ENCODE data around the gene SMPD4. TPM values are rescaled to one million over a fixed set of nuclear protein-coding genes. Genes with fewer than 3 reads are reported as not detected.
"Not testable (repeated sequence)": the region's sequence is repeated elsewhere in the genome, so short reads cannot be mapped to it uniquely, and the experiment has no call there.

Gene SMPD4
- total and polyA plus RNA-seq, 2 donors (not counting 1 experiment from before 2014, with no cell fraction given), result 11.2 to 22.3 TPM

DNA sequence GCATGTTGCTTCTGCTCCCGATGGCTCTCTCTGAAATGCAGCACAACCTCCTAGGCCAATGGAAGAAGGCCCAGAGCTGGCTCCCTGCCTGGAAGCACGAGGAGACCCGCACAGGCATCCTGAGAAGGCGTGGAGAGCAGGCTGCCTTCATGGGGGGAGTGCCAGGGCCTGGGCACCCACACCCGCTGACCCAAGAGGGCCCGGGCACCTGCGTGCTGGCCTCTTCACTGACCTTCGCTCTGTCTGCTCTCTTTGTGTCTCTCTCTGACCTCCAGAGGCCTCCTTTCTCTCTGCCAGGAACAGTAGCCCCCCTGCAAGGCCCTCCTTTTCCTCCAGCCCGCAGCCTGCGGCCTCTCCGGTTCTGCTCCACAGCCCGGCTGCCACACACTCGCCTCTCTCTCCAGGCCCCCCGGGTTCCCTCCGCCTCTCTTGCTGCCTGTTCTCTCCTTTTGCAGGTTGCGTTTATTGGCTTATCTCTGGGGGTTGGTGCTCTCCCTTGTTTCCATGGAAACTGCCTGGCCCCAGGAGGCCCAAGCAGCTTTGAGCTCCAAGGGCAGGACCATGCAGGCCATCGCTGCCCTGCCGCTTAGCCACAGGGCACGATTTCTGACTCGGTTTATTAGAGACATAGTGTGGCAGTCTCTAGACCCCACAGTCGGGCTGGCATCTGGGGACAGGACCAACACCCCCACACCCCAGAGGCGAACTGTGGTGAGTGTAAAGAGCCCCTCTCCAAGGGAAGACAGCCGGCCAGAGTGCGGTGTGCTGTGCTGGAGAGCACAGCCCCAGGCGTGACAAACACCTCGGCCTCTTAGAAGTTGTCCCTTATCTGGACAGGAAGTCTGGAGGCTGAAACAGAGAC lies 2.3 kb upstream of the SMPD4 start:
- H3K79me2 ChIP-seq (ENCODE audit: control insufficient read depth, insufficient read depth, low read length), result peaks cover 46% of the 10 kb centered on the region
- H3K4me2 ChIP-seq (ENCODE audit: extremely low read depth, insufficient read depth, low read length), result peak overlapping the region; percentile 83
- peaks cover 2% of the 10 kb centered on the region for H3K4me1 ChIP-seq (ENCODE audit: control insufficient read depth, extremely low read depth, insufficient read depth, low read length)
- H3K4me3 ChIP-seq (replicated peaks in 1 of 4; ENCODE audit: control extremely low read depth in 1 of 4, insufficient read depth in 1 of 4, low read depth in 3 of 4, low read length in 4 of 4), result peak overlapping the region; percentile 21 to 88 (median 60)
- no peaks in the 10 kb centered on the region for H4K20me1 ChIP-seq (ENCODE audit: control insufficient read depth, extremely low read depth, insufficient read depth, low read length)
- peak overlapping the region; percentile 61 for H3K27ac ChIP-seq (ENCODE audit: insufficient read depth, low read length)
- TF ChIP-seq, protein P1, sequence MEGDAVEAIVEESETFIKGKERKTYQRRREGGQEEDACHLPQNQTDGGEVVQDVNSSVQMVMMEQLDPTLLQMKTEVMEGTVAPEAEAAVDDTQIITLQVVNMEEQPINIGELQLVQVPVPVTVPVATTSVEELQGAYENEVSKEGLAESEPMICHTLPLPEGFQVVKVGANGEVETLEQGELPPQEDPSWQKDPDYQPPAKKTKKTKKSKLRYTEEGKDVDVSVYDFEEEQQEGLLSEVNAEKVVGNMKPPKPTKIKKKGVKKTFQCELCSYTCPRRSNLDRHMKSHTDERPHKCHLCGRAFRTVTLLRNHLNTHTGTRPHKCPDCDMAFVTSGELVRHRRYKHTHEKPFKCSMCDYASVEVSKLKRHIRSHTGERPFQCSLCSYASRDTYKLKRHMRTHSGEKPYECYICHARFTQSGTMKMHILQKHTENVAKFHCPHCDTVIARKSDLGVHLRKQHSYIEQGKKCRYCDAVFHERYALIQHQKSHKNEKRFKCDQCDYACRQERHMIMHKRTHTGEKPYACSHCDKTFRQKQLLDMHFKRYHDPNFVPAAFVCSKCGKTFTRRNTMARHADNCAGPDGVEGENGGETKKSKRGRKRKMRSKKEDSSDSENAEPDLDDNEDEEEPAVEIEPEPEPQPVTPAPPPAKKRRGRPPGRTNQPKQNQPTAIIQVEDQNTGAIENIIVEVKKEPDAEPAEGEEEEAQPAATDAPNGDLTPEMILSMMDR (conservative IDR thresholded peaks at IDR 0.05 in 1 of 2, IDR thresholded peaks at IDR 0.05 in 1 of 2; ENCODE audit: low read depth in 1 of 2, low read length in 2 of 2), result no peak
- TF ChIP-seq EZH2 (IDR thresholded peaks at IDR 0.05; ENCODE audit: low read length, missing control alignments), result no peak
- no peaks in the 10 kb centered on the region for H3K9me3 ChIP-seq (ENCODE audit: control insufficient read depth, insufficient read depth, low read depth, low read length)
- no peak overlapping the region for H2AFZ ChIP-seq (ENCODE audit: low read length)
- peaks cover 6% of the 10 kb centered on the region for H3K36me3 ChIP-seq (ENCODE audit: control insufficient read depth, insufficient read depth, low read length)
- no peak overlapping the region for H3K9ac ChIP-seq (ENCODE audit: insufficient read depth, low read length)
- peak; percentile 33 to 39 for DNase-seq (ENCODE audit: low read depth in 2 of 2)
- H3K27me3 ChIP-seq (ENCODE audit: control insufficient read depth, insufficient read depth, low read length), result no peaks in the 10 kb centered on the region

DNA sequence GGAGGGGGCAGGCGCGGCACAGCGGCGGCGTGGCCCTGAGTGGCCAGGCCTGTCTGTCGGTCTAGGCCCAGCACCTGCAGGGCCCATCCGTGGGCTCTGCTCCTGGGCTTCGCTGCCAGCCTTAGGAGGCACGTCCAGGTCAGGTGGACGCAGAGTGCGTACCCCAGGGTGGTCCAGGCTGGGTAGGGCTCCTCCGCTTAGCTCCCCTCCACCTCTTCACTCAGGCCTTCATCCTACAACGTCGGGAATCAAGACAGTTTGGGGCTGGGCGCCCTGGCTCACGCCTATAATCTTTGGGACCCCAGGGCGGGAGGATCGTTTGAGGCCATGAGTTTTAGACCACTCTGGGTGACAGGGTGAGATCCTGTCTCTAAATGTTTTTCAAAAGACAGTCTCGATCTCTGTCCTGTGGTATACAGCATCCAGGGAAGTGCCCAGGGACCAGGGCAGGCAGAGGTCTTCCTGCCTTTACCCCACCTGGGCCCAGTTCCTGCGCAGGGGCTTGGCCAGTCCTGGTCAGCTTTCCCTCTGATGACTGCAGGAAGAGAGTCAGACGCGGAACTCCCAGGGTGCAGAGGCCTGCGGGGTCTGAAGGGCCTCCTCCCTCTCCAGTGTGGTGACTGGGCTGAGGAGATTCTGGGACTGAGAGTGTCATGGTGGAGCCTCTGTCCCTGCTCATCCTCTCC lies 1.6 kb upstream of the SMPD4 start:
- peak overlapping the region; percentile 57 to 88 (median 62) for H3K4me3 ChIP-seq (replicated peaks in 1 of 4; ENCODE audit: control extremely low read depth in 1 of 4, insufficient read depth in 1 of 4, low read depth in 3 of 4, low read length in 4 of 4)
- DNase-seq (ENCODE audit: low read depth in 2 of 2), result peak; percentile 13 to 20
- H2AFZ ChIP-seq (ENCODE audit: low read length), result peak overlapping the region; percentile 31

DNA sequence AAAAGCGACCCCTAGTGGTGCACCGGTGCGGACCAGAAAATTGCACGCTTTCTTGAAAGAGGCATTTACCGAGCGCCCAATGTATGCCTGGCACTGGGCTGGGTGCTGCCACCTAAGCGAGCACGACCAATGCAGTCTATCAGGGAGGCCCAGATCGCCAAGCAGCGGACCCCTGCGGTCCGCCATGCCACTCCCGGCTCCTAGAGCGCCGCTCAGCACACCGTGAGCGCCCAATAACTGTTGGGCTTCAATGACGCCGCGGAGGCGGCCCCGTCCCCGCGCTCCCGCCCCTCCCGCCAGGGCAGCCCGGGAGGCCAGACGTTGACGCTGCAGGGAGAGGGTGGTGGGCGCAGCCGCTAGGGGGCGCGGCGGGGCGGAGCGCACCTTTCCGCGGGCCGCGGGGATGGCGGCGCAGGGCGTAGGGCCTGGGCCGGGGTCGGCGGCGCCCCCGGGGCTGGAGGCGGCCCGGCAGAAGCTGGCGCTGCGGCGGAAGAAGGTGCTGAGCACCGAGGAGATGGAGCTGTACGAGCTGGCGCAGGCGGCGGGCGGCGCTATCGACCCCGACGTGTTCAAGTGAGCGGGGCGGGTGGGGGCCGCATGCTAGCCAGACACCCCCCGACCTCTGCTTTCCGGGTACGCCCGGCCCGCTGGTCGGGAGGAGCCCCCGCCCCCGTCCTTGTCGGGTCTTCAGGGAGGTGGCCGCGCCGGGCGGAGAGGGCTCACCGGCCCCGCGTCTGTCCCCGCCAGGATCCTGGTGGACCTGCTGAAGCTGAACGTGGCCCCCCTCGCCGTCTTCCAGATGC lies 679 bp upstream of the SMPD4 start, which contains the start of gene MZT2B:
Gene MZT2B, plus strand, starts transcription at position 383 of the 803 bp plus-strand sequence. Its CDS starts 21 bp downstream, at position 404.
- Histone ChIP-seq H3K79me2 (ENCODE audit: control insufficient read depth, insufficient read depth, low read length) (peaks cover 59% of the 10 kb centered on the region), H2AFZ (ENCODE audit: low read length) (peak within 1 kb of the TSS; percentile 81), H3K9ac (ENCODE audit: insufficient read depth, low read length) (peak within 1 kb of the TSS; percentile 89), H3K4me2 (ENCODE audit: extremely low read depth, insufficient read depth, low read length) (peak within 1 kb of the TSS; percentile 84), H3K27ac (ENCODE audit: insufficient read depth, low read length) (peak within 1 kb of the TSS; percentile 90), H3K4me3 (replicated peaks in 1 of 4; ENCODE audit: control extremely low read depth in 1 of 4, insufficient read depth in 1 of 4, low read depth in 3 of 4, low read length in 4 of 4) (peak within 1 kb of the TSS; percentile 81 to 97 (median 89))
- H3K4me1 ChIP-seq (ENCODE audit: control insufficient read depth, extremely low read depth, insufficient read depth, low read length); H3K9me3 ChIP-seq (ENCODE audit: control insufficient read depth, insufficient read depth, low read depth, low read length); H3K36me3 ChIP-seq (ENCODE audit: control insufficient read depth, insufficient read depth, low read length); H4K20me1 ChIP-seq (ENCODE audit: control insufficient read depth, extremely low read depth, insufficient read depth, low read length); H3K27me3 ChIP-seq (ENCODE audit: control insufficient read depth, insufficient read depth, low read length): not testable (repeated sequence)
- peak; percentile 77 to 82 for DNase-seq (ENCODE audit: low read depth in 2 of 2)
- TF ChIP-seq, protein P1 (conservative IDR thresholded peaks at IDR 0.05 in 1 of 2, IDR thresholded peaks at IDR 0.05 in 1 of 2; ENCODE audit: low read depth in 1 of 2, low read length in 2 of 2), result peak; percentile 42 to 48

More for the DNA sequence above, 1.6 kb upstream of the SMPD4 start:
- H3K36me3 ChIP-seq (ENCODE audit: control insufficient read depth, insufficient read depth, low read length); H3K4me1 ChIP-seq (ENCODE audit: control insufficient read depth, extremely low read depth, insufficient read depth, low read length); H3K9me3 ChIP-seq (ENCODE audit: control insufficient read depth, insufficient read depth, low read depth, low read length); H3K27me3 ChIP-seq (ENCODE audit: control insufficient read depth, insufficient read depth, low read length); H4K20me1 ChIP-seq (ENCODE audit: control insufficient read depth, extremely low read depth, insufficient read depth, low read length): not testable (repeated sequence)
- Histone ChIP-seq H3K79me2 (ENCODE audit: control insufficient read depth, insufficient read depth, low read length) (peaks cover 50% of the 10 kb centered on the region), H3K27ac (ENCODE audit: insufficient read depth, low read length) (peak overlapping the region; percentile 61), H3K4me2 (ENCODE audit: extremely low read depth, insufficient read depth, low read length) (peak overlapping the region; percentile 83), H3K9ac (ENCODE audit: insufficient read depth, low read length) (peak overlapping the region; percentile 36)

DNA sequence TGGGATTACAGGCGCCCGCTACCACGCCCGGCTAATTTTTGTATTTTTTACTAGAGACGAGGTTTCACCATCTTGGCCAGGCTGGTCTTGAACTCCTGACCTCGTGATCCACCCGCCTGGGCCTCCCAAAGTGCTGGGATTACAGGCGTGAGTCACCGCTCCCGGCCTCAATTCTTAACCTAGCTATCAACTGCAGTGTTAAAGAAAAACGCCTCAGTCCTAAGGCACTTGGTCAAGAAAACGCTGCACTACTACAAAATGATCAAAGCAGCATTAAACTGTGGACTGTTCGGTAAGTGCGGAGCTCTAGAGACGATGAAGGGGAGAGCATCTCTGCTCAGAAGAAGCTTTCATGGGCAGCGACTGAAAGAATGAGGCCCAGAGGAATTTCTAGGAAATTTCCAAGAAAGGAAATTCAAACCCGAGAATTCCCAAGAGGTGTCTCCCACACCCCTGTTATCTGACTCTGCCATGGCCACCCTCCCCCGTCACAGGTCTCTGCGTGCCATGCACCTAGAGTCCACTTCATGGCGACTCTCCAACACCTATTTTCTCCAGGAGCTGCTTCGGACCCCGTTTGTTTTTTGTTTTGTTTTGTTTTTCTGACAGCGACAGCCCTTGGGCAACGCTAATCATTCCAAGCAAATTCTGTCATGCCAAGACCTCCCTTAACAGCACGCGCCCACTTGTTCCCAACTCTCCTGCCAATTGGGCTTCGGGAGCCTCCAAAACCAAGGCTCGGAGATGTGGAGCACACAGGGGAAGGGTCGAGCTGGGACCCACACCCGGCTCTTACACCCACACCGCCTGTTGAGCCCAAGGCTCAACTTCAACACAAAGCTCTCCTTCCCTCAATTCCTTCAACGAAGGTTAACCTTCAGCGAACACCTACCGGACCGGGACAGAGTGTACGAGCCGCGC lies 738 bp downstream of the SMPD4 start:
- H3K27me3 ChIP-seq (ENCODE audit: control insufficient read depth, insufficient read depth, low read length); H3K9me3 ChIP-seq (ENCODE audit: control insufficient read depth, insufficient read depth, low read depth, low read length); H3K4me1 ChIP-seq (ENCODE audit: control insufficient read depth, extremely low read depth, insufficient read depth, low read length); DNase-seq (ENCODE audit: low read depth in 2 of 2); H3K36me3 ChIP-seq (ENCODE audit: control insufficient read depth, insufficient read depth, low read length); H4K20me1 ChIP-seq (ENCODE audit: control insufficient read depth, extremely low read depth, insufficient read depth, low read length): not testable (repeated sequence)
- Histone ChIP-seq H3K4me2 (ENCODE audit: extremely low read depth, insufficient read depth, low read length) (peak overlapping the region; percentile 84), H3K9ac (ENCODE audit: insufficient read depth, low read length) (peak overlapping the region; percentile 89), H3K27ac (ENCODE audit: insufficient read depth, low read length) (peak overlapping the region; percentile 90), H3K79me2 (ENCODE audit: control insufficient read depth, insufficient read depth, low read length) (peaks cover 63% of the 10 kb centered on the region), H3K4me3 (replicated peaks in 1 of 4; ENCODE audit: control extremely low read depth in 1 of 4, insufficient read depth in 1 of 4, low read depth in 3 of 4, low read length in 4 of 4) (peak overlapping the region; percentile 81 to 97 (median 89)), H2AFZ (ENCODE audit: low read length) (peak overlapping the region; percentile 50)
